Mesangial cell (primary cell): ENCODE measurements around the gene KRTAP22-1. TPM values are rescaled to one million over a fixed set of nuclear protein-coding genes. Genes with fewer than 3 reads are reported as not detected.

ENCODE experiments used
- total RNA-seq: library from RNA; depleted of rRNA; stranded (reverse); fragments of >200 nt; gene quantifications from 2 replicates; pipeline ENCODE4 v1.2.3, GENCODE V29; 2015

Gene KRTAP22-1
- not detected in 2 replicates for total RNA-seq

DNA sequence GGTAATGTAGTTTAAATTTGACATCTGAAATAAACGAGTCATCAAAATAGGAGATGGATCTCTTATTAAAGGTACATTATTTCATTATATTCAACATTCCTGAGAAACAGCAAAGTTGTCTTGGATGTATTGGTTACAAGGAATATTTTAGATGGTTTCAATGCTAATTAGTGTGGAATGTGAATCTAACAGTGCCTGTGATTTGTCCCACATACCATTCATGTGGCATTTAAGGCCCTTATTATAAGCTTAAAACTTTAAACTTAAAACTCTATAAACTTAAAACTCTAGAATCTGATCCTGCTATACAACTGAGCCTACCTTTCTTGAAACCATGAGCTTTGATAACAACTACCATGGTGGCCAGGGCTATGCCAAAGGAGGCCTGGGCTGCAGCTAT is at the start of gene KRTAP22-1:
TSS of gene KRTAP22-1 (plus strand) at position 301 of the 400 bp plus-strand sequence.

GRCh38 chr21:30561264-30561895 is 39.5 kb upstream of the KRTAP22-1 start, which contains the start of gene KRTAP19-7:
KRTAP19-7 (minus strand) TSS chr21:30561314; CDS start chr21:30561289, 25 bp downstream.

DNA sequence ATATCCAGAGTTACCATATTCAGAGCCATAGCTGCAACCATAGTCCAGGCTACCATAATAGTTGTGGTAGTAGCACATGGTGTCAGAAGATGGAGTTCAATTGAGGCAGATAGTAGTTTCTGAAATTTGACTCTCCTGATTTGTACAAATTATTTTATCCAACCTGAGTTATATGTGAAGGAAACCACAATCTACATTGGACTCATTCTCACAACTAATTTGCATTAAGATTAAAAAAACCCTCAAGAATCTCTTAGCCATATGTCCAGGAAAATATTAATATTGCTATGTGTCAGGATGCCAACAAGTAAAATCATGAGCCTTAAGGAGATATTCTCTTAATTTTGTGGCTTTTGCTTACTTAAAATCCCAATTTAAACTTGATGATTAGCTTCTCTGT is 10.6 kb upstream of the KRTAP22-1 start, which contains the start of gene KRTAP22-2:
TSS of gene KRTAP22-2 (minus strand) at position 101 of the 400 bp plus-strand sequence.

DNA sequence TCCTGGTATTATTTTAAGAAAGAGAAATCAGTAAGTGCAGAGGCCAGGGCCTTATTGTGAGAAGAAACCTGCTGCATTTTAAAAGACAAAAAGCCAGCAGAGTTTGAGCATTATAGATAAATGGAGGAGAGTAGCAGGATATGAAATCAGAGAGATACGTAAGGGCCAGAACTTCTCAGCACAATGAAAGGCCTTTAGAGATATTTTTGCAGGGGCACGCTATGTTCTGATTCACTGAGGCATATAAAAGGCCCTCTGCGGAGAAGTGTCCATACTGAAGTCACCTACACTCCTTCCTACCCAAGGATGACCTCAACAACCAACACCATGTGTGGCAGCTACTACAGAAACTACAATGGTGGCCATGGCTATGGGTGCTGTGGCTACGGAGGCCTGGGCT is 8.7 kb upstream of the KRTAP22-1 start, which contains the start of gene KRTAP6-3:
TSS of gene KRTAP6-3 (plus strand) at position 301 of the 400 bp plus-strand sequence. CDS start at position 307, 6 bp downstream.

GRCh38 chr21:30598802-30599201 is 2.1 kb upstream of the KRTAP22-1 start, which contains the start of gene KRTAP6-2:
KRTAP6-2 (minus strand) TSS chr21:30598902; CDS start chr21:30598874, 28 bp downstream.

GRCh38 chr21:30613836-30614235 is 12.9 kb downstream of the KRTAP22-1 start, which contains the start of gene KRTAP6-1:
KRTAP6-1 (minus strand) TSS chr21:30613930; CDS start chr21:30613904, 26 bp downstream.

GRCh38 chr21:30616125-30616524 is 15.2 kb downstream of the KRTAP22-1 start, which contains the start of gene KRTAP20-1:
KRTAP20-1 (plus strand) TSS chr21:30616425; CDS start chr21:30616455, 30 bp downstream.

GRCh38 chr21:30620522-30620921 is 19.6 kb downstream of the KRTAP22-1 start, which contains the start of gene KRTAP20-4:
KRTAP20-4 (plus strand) TSS chr21:30620627.

GRCh38 chr21:30634906-30635305 is 34.0 kb downstream of the KRTAP22-1 start, which contains the start of gene KRTAP20-2:
KRTAP20-2 (plus strand) TSS chr21:30635206; CDS start chr21:30635264, 58 bp downstream.

DNA sequence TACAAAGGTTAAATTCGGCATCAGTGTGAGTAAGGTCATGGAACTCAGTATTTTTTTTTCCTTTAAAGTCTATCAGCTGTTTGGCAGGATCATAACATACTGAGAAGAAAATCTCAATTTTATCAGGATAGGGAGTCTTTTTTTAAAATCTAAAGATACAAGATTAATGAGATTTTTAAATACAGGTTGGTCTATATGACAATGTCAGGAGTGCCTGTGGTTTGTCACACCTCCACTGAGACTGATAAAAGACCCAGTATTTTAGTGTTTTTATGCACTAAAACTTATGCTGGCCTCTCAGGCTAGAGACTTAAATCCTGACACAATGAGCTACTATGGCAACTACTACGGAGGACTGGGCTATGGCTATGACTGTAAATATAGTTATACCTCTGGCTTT is 41.7 kb downstream of the KRTAP22-1 start, which contains the start of gene KRTAP20-3:
TSS of gene KRTAP20-3 (plus strand) at position 301 of the 400 bp plus-strand sequence.

Other genes with a start within 250 kb of the KRTAP22-1 start
- not detected in 2 replicates for gene KRTAP13-2, start 228.8 kb upstream of the KRTAP22-1 start, total RNA-seq
- not detected in 2 replicates for gene KRTAP13-1, start 205.1 kb upstream of the KRTAP22-1 start, total RNA-seq
- not detected in 2 replicates for gene KRTAP13-3, start 175.2 kb upstream of the KRTAP22-1 start, total RNA-seq
- gene KRTAP13-4, start 170.9 kb upstream of the KRTAP22-1 start, total RNA-seq: not detected in 2 replicates
- gene KRTAP15-1, start 160.8 kb upstream of the KRTAP22-1 start, total RNA-seq: not detected in 2 replicates
- gene KRTAP19-1, start 120.7 kb upstream of the KRTAP22-1 start, total RNA-seq: not detected in 2 replicates
- gene KRTAP19-2, start 113.7 kb upstream of the KRTAP22-1 start, total RNA-seq: not detected in 2 replicates
- gene KRTAP19-3, start 109.1 kb upstream of the KRTAP22-1 start, total RNA-seq: not detected in 2 replicates
- not detected in 2 replicates for gene KRTAP19-4, start 103.9 kb upstream of the KRTAP22-1 start, total RNA-seq
- gene KRTAP19-5, start 98.9 kb upstream of the KRTAP22-1 start, total RNA-seq: not detected in 2 replicates
- gene KRTAP19-6, start 59.2 kb upstream of the KRTAP22-1 start, total RNA-seq: not detected in 2 replicates
- not detected in 2 replicates for gene KRTAP19-7, start 39.8 kb upstream of the KRTAP22-1 start, total RNA-seq
- not detected in 2 replicates for gene KRTAP22-2, start 10.7 kb upstream of the KRTAP22-1 start, total RNA-seq
- gene KRTAP6-3, start 8.6 kb upstream of the KRTAP22-1 start, total RNA-seq: not detected in 2 replicates
- not detected in 2 replicates for gene KRTAP6-2, start 2.2 kb upstream of the KRTAP22-1 start, total RNA-seq
- gene KRTAP6-1, start 12.8 kb downstream of the KRTAP22-1 start, total RNA-seq: not detected in 2 replicates
- not detected in 2 replicates for gene KRTAP20-1, start 15.3 kb downstream of the KRTAP22-1 start, total RNA-seq
- gene KRTAP20-4, start 19.5 kb downstream of the KRTAP22-1 start, total RNA-seq: not detected in 2 replicates
- not detected in 2 replicates for gene KRTAP20-2, start 34.1 kb downstream of the KRTAP22-1 start, total RNA-seq
- gene KRTAP20-3, start 41.8 kb downstream of the KRTAP22-1 start, total RNA-seq: not detected in 2 replicates
- not detected in 2 replicates for gene KRTAP21-3, start 117.7 kb downstream of the KRTAP22-1 start, total RNA-seq
- not detected in 2 replicates for gene KRTAP21-2, start 146.2 kb downstream of the KRTAP22-1 start, total RNA-seq
- not detected in 2 replicates for gene KRTAP21-1, start 154.3 kb downstream of the KRTAP22-1 start, total RNA-seq
- gene KRTAP8-1, start 212.2 kb downstream of the KRTAP22-1 start, total RNA-seq: not detected in 2 replicates
- gene KRTAP7-1, start 228.7 kb downstream of the KRTAP22-1 start, total RNA-seq: not detected in 2 replicates